KOPT-K1 (cell line): Measurements from ENCODE around the gene SLC25A43.
"Not testable (repeated sequence)": the region's sequence is repeated elsewhere in the genome, so short reads cannot be mapped to it uniquely, and the experiment has no call there.

Experiments
- H3K27ac ChIP-seq: fragments of 200-600 bp; sonication (generic); 2 replicates; pipeline ENCODE4 v1.5.1; 2016; ENCODE audit warnings: antibody characterized with exemption, mild to moderate bottlenecking, low read depth, low read length; ENCODE audit not compliant: poor library complexity, severe bottlenecking
- H3K36me3 ChIP-seq: fragments of 200-600 bp; sonication (generic); 2 replicates; pipeline ENCODE4 v1.5.1; 2017; ENCODE audit warnings: antibody characterized with exemption, mild to moderate bottlenecking, low read length, moderate library complexity; ENCODE audit not compliant: insufficient read depth
- H3K9me3 ChIP-seq: fragments of 200-600 bp; sonication (generic); 2 replicates; pipeline ENCODE4 v1.5.1; 2017; ENCODE audit warnings: antibody characterized with exemption, low read length, mild to moderate bottlenecking; ENCODE audit not compliant: insufficient read depth, poor library complexity, severe bottlenecking

SLC25A43 gene

GRCh38 chrX:119469313-119469635 lies 70.1 kb downstream of the SLC25A43 start:
- Histone ChIP-seq H3K9me3 (no peaks in the 10 kb centered on the region), H3K36me3 (peaks cover 31% of the 10 kb centered on the region), H3K27ac (peak overlapping the region; percentile 97)

- H3K36me3 ChIP-seq, result peaks cover 24% of the 10 kb centered on the region
- H3K9me3 ChIP-seq, result no peaks in the 10 kb centered on the region
- H3K27ac ChIP-seq, result no peak overlapping the region
Observed at GRCh38 chrX:119474615-119475388, 75.7 kb downstream of the SLC25A43 start.

- Histone ChIP-seq H3K36me3 (peaks cover 16% of the 10 kb centered on the region), H3K27ac (no peak overlapping the region), H3K9me3 (no peaks in the 10 kb centered on the region)
Observed at GRCh38 chrX:119475389-119476101, 76.4 kb downstream of the SLC25A43 start.

GRCh38 chrX:119477812-119478232 lies 78.7 kb downstream of the SLC25A43 start:
- Histone ChIP-seq H3K9me3 (no peaks in the 10 kb centered on the region), H3K27ac (no peak overlapping the region), H3K36me3 (0 out of 2 replicates have a peak, but pooled peaks cover under 1% of the 10 kb centered on the region)

GRCh38 chrX:119478504-119478903 lies 79.4 kb downstream of the SLC25A43 start:
- Histone ChIP-seq H3K36me3 (no peaks in the 10 kb centered on the region), H3K27ac (no peak overlapping the region), H3K9me3 (no peaks in the 10 kb centered on the region)

- no peak overlapping the region for H3K27ac ChIP-seq
- H3K36me3 ChIP-seq, result no peaks in the 10 kb centered on the region
- no peaks in the 10 kb centered on the region for H3K9me3 ChIP-seq
Observed at GRCh38 chrX:119479845-119480244, 80.7 kb downstream of the SLC25A43 start.

GRCh38 chrX:119481323-119481801 lies 82.2 kb downstream of the SLC25A43 start:
- Histone ChIP-seq H3K9me3 (no peaks in the 10 kb centered on the region), H3K27ac (no peak overlapping the region), H3K36me3 (no peaks in the 10 kb centered on the region)

- no peaks in the 10 kb centered on the region for H3K36me3 ChIP-seq
- no peak overlapping the region for H3K27ac ChIP-seq
- H3K9me3 ChIP-seq, result no peaks in the 10 kb centered on the region
Observed at GRCh38 chrX:119482041-119482440, 82.9 kb downstream of the SLC25A43 start.

GRCh38 chrX:119482481-119483480 lies 83.6 kb downstream of the SLC25A43 start:
- Histone ChIP-seq H3K9me3 (no peaks in the 10 kb centered on the region), H3K36me3 (no peaks in the 10 kb centered on the region), H3K27ac (no peak overlapping the region)

- H3K9me3 ChIP-seq, result no peaks in the 10 kb centered on the region
- peak overlapping the region; percentile 5 for H3K27ac ChIP-seq
- H3K36me3 ChIP-seq, result no peaks in the 10 kb centered on the region
Observed at GRCh38 chrX:119486745-119487144, 87.6 kb downstream of the SLC25A43 start.

GRCh38 chrX:119487766-119488165 lies 88.6 kb downstream of the SLC25A43 start:
- H3K27ac ChIP-seq, H3K9me3 ChIP-seq, H3K36me3 ChIP-seq: not testable (repeated sequence)

GRCh38 chrX:119488749-119489148 lies 89.6 kb downstream of the SLC25A43 start:
- Histone ChIP-seq H3K27ac (no peak overlapping the region), H3K9me3 (no peaks in the 10 kb centered on the region)

GRCh38 chrX:119489212-119490074 lies 90.3 kb downstream of the SLC25A43 start:
- no peaks in the 10 kb centered on the region for H3K36me3 ChIP-seq
- H3K27ac ChIP-seq, result no peak overlapping the region

More at GRCh38 chrX:119488749-119489148, 89.6 kb downstream of the SLC25A43 start:
- no peaks in the 10 kb centered on the region for H3K36me3 ChIP-seq

GRCh38 chrX:119492463-119492862 lies 93.3 kb downstream of the SLC25A43 start:
- H3K36me3 ChIP-seq, result no peaks in the 10 kb centered on the region
- no peak overlapping the region for H3K27ac ChIP-seq
- H3K9me3 ChIP-seq, result no peaks in the 10 kb centered on the region

More at GRCh38 chrX:119489212-119490074, 90.3 kb downstream of the SLC25A43 start:
- no peaks in the 10 kb centered on the region for H3K9me3 ChIP-seq
